Epidermal melanocyte (primary cell): Measurements from ENCODE around the gene ASTN1.

ENCODE experiments used
- DNase-seq: peaks from one replicate; pipeline ENCODE4 v3.0.0; 2011; ENCODE audit warnings: low spot score; ENCODE audit not compliant: insufficient read length

ASTN1 gene

GRCh38 chr1:177043597-177043996 is 120.9 kb downstream of the ASTN1 start:
- DNase-seq = no peak

GRCh38 chr1:177035586-177035985 is 128.9 kb downstream of the ASTN1 start:
- DNase-seq = no peak

DNA sequence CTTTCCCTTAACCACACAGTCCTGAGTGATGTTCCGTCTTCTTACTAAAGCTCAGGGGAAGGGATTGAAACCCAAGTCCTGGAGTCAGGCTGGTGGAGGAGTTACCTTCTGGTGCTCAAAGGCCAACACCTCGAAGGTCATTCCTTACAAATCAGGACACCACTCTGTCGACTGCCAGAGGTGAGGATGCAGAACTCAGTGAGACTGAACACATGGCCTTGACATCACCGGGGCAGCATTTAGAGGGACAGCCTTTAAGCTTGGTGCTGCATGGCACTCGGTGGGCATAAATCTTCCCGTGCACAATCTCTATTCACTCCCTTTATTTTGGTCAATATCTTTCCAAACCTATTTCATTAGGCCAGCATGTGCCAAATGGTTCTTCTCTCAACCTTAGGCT is 130.9 kb downstream of the ASTN1 start:
- no peak for DNase-seq

DNA sequence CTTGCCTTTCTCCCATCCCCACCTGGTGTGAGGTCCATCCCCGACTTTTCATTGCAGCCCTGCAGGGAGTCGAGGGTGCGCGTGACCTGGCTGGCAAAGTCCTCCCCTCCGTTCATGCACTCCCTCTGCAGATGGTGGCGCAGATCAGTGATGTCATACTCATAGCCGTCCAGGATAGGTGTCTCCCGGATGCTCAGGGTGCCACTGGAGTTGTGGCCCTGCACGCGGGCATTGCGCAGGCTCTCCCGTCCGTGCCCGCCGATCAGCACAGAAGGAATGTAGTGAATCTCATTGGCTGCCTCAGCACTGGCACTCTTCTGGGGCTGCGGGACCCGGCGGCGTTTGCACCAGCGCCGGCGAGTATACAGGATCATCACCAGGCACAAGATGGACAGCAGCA is 132.1 kb downstream of the ASTN1 start:
- DNase-seq = no peak

DNA sequence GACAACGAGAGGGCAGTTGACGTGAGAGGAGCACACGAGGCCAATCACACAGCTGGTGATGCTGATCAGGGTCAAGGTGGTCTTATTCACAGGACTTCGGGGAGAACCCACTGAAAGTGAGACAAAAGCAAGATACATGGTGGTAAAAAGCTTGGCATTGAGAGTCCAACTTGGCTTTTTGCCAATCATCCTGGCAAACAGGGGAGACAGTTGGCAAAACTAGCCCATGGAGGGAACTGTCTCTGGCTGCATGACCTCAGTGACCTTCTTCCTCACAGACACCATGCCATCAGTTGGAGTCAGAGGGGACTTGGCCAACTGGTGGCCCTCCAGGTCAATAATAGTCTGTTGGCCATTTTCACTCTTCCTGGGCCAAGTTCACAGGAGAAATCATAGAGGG is 139.9 kb downstream of the ASTN1 start:
- DNase-seq = no peak

DNA sequence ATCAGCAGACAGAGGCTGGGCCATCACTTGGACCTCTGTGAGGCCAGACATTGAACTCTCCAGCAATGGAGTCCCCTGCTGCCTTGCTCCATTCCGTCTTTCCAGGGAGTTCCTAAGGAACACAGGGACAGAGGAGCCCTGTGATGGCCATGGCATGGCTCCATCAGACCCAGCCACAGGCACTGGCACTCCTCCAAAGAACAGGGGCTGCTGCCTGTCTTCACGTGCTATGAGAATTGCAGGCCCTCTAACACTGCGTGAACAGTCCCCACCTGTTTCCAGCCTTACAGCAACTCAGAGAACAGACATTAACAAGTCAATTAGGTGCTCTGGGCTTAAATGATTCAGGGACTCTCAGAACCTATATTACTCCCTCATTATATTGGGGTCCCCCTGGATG is 140.8 kb downstream of the ASTN1 start:
- DNase-seq = no peak

- DNase-seq = no peak
Observed at GRCh38 chr1:177023249-177023648, 141.3 kb downstream of the ASTN1 start.

GRCh38 chr1:177021687-177022086 is 142.8 kb downstream of the ASTN1 start:
- no peak for DNase-seq

DNA sequence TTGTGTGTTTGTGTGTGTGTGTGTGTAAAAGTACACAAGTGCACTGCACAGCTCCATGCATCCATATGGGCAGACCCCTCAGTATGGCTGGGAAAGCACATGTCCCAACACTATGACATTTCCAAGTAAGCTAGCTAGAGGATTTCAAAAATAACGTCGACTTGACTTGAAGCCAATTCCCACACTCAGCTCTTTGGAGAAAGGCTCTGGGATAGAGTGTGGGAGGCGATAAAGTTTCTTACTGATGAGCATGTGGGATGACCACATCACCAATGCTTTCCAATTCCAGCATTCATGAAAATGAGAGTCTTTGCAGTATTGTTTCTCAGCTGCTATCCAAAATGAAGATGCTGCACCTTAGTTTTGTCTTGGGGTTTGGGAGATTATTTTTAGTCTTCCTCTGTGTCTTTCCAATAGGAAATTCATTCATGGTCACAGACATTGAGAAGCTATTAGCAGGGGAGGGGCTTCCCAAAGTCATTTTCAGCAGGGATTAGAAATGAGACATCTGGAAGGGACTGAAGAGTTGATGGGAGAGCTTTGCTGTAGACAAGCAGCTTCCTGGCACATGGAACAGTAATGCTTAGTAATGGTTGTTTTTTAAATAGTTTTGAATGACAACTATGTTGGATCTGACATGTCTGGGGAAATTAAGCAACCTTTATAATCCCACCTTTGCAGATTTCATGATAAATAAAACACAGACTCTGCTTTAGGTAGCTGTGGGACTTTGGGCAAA is 143.5 kb downstream of the ASTN1 start:
- no peak for DNase-seq

DNA sequence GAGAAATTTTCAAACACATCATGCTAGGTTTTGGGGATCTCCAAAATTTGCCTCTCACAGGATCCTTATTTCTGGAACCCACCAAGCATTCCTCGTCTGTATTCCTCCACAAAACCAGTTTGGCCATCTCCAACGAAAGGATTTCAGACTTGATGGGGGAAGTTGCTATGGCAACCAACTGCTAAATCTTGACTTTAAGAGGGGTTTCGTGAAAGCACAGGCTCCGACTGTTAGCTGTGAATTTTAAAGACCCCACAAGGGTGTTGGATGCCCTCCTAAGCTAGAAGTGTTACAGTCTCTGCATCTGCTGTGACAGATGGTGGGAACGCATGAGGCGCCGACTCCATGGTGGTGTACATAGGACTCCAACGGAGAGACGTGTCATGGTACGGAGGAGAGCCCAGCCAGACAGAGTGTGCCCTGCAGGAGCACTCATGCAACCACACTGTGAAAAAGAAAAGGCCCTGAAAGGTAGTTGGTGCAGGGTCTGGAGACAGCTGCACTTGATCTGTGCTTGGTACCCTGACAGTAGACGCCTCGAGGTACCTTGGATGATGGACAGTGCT is 147.1 kb downstream of the ASTN1 start:
- DNase-seq = no peak

- no peak for DNase-seq
Observed at GRCh38 chr1:177014325-177014724, 150.2 kb downstream of the ASTN1 start.

DNA sequence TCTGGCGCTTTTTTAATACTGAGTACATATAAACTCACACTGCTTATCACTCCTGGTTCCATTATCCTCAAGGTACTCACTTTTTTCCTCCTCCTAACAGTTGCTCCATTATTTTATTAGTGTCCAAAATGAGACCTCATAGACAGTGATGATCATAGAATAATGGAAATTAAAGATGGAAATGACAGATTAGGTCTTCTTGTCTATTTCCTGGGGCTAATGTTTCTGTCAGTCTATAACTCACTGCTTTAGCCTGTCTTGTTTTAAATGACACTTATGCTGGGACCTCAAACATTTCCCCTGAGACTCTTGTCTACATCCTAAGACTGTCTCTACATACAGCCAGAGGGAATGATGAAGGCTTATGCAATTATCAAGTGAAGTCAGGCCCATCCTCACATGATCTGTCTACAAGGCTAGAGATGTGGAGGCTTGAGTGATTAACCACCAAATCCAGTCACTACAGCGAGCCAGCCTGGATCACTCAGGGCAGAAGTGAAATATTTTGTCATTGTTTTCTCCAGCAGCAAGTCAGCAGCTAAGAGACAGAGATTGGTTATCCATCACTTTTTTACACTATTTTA is 152.1 kb downstream of the ASTN1 start:
- DNase-seq = no peak

DNA sequence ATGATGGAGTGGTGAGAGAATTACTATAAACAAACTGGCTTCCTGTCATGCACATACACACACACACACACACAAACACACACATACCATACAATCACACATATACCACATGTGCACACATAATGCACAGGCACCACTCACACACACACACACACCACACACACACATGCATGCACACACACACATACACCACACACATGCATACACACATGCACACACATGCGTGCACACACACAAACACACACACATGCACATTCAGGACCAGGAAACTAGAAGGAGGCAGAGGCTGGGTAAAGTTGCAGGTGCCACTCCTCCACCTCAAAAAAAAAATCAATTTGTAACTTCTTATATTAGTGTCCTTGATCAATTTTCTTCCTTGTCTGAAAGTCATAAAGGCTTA is 153.0 kb downstream of the ASTN1 start:
- DNase-seq = no peak

DNA sequence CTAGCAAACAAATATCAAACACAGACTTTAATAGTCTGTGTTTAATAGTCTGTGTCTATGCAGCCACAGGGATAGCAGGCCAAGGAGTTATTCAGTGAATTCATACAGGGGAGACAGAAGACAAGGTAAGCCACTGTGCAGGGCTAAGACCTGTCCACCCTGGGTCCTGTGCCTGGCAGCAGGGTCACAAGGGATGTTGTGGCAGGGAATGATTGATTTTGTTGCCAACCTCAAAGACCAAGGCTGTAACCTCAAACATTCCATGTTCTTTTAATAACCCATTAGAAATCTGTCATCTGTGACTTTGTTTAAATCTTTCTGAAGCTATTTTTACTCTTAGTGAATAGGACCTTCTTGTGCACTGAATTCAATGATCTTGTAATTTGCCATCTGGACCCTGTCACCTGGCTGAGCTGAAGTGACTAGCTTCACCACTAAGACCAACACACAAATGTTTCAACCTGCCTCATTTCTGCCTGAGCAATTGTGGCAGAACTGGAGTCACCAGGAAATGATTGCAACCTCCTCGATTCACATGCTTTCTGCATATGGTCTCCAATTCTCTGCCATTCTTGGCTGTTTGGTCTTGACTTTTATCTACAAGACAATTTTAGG is 154.2 kb downstream of the ASTN1 start:
- no peak for DNase-seq

DNA sequence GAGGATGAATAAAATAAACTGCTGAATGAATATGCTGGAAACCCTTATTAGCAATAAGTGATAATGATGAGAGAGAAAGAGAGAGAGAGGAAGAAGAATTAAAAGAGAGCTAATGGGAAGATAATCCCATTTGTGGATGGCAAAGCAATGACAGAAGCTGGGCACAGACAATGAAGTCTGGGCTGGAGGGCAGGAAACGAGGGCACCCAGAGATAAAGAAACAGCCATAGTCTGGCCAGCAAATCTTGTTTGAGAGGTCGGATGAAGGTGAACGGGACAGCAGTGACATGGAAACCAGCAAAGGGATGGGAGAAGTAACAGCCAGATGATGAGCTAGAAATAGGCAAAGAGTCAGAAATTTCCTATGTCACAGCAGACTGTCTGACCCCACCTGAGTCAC is 155.9 kb downstream of the ASTN1 start:
- no peak for DNase-seq

GRCh38 chr1:177007437-177008161 is 156.9 kb downstream of the ASTN1 start:
- DNase-seq = no peak

DNA sequence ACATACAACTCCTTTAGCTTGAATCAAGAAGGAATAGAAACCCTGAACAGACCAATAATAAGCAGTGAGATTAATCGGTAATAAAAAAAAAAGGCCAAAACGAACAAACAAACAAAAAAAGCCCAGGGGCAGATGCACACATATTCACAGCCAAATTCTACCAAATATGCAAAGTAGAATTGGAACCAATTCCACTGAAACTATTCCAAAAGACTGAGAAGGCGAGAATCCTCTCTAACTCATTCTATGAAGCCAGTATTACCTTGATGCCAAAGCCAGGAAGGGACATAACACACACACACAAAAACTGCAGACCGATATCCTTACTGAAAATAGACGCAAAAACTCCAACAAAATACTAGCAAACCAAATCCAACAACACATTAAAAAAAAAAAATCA is 161.6 kb downstream of the ASTN1 start:
- DNase-seq = no peak

- no peak for DNase-seq
Observed at GRCh38 chr1:177001556-177001955, 163.0 kb downstream of the ASTN1 start.

- no peak for DNase-seq
Observed at GRCh38 chr1:176998183-176998795, 166.2 kb downstream of the ASTN1 start.

DNA sequence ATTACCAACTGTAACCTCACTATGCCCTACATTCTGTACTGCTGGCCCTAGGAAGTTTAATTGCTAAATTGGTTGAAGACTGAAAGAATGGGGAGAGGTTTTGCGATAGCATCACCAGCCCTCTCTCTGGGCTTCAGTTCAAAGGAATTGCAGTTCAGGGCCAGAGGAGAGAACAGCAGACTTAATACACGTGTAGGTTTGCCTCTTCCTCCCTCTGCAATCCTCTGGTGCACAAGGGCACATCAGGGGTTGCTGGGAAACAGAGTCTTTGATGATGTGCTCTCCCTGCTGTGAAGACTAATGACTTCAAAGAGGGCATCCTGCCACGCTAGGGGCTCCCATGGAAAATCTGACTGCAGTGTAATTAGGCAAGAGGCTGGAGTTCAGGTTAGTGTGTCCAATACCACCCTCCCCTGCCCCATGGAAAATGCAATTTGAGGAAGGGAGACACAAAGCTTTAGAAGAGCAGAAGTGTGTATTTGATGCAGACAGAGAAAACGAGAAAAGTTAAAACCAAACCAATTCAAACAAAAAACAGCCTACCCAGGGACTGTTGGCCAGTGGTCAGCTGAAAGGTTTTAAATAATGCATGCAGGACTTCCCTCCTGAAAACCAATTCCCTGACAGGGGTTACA is 167.9 kb downstream of the ASTN1 start:
- no peak for DNase-seq
